PFSK-1 (cell line): ENCODE data around the gene AGPAT3.
A peak's percentile ranks its signal among the peaks of the same experiment; 100 is the strongest.

Experiments used
- FOXP2 ChIP-seq: optimal IDR thresholded peaks from 2 replicates; pipeline ENCODE3; 2011; ENCODE audit warnings: borderline replicate concordance, control low read depth, inconsistent platforms; ENCODE audit not compliant: insufficient read depth; ENCODE audit errors: extremely low read length, extremely low read depth
- POLR2AphosphoS5 ChIP-seq: IDR thresholded peaks from 2 replicates; pipeline ENCODE4 v1.6.1; 2012; ENCODE audit warnings: low read depth, mild to moderate bottlenecking, control low read depth, low read length, moderate library complexity
- REST ChIP-seq, 2 experiments: IDR thresholded peaks; 2 replicates each; pipeline versions ENCODE4 v1.6.1 to v1.8.0; 2011 to 2012; ENCODE audit warnings: low read depth in 2 of 2, low read length in 2 of 2, control low read depth in 1 of 2, inconsistent platforms in 1 of 2, mild to moderate bottlenecking in 1 of 2, moderate library complexity in 1 of 2; ENCODE audit not compliant: insufficient read depth in 1 of 2
- SIN3A ChIP-seq: IDR thresholded peaks from 2 replicates; pipeline ENCODE4 v1.6.1; 2012; ENCODE audit warnings: mild to moderate bottlenecking, low read length, moderate library complexity, borderline replicate concordance; ENCODE audit not compliant: insufficient read depth
- TAF1 ChIP-seq: IDR thresholded peaks from 2 replicates; pipeline ENCODE4 v1.6.1; 2012; ENCODE audit warnings: low read length, control low read depth, borderline replicate concordance; ENCODE audit not compliant: insufficient read depth

GRCh38 chr21:43865540-43866259, 677 bp downstream of the AGPAT3 start:
- TF ChIP-seq TAF1 (0 out of 2 replicates have a peak, but pooled peaks have one; percentile 39), POLR2AphosphoS5 (no peak), SIN3A (no peak), REST (IDR thresholded peaks at IDR 0.05; ENCODE audit: insufficient read depth in 1 of 2, low read depth in 2 of 2, low read length in 2 of 2) (no peak), FOXP2 (no peak)
